ENCODE results near the gene ACVR1.
"Not testable (repeated sequence)": the region's sequence is repeated elsewhere in the genome, so short reads cannot be mapped to it uniquely, and the experiment has no call there.

ACVR1 gene

GRCh38 chr2:157759855-157760254 is 116.3 kb downstream of the ACVR1 start:
- DNase-seq (ENCODE audit: low spot score), result no peak

DNA sequence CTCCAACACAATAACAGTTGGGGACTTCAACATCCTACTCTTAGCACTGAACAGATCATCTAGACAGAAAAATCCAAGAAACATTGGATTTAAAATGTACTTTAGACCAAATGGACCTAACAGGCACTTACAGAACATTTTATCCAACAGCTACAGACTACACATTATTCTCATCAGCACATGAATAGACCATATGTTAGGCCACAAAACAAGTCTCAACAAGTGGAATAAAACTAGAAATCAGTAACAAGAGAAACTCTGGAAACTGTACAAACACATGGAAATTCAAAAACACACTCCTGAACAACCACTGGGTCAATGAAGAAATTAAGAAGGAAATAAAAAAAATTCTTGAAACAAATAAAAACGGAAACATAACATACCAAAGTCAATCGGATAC is 117.5 kb downstream of the ACVR1 start:
- no peak for DNase-seq (ENCODE audit: low spot score)

- no peak for DNase-seq (ENCODE audit: low spot score)
Measured at GRCh38 chr2:157757500-157757899, 118.6 kb downstream of the ACVR1 start.

GRCh38 chr2:157756447-157756846 is 119.7 kb downstream of the ACVR1 start:
- DNase-seq (ENCODE audit: low spot score), result not testable (repeated sequence)

- no peak for DNase-seq (ENCODE audit: low spot score)
Measured at GRCh38 chr2:157751462-157752058, 124.6 kb downstream of the ACVR1 start.

DNA sequence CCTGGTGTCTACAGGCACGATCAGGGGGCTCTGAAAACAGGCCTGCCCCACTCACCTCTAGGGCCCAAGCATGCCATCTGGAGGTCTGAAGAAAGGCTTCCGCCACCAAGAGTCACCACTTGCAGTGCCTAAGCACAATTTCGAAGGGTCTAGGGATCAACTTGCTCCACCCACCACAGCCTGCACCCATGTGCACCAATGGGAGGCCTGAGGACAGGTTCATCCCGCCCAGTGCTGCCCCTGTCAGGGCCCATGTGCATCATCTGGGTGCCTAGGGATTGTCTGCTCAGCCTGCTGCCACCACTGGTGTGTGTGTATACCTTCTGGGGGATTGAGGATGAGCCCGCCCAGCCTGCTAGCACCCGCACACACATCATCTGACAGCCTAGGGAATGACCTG is 126.4 kb downstream of the ACVR1 start:
- no peak for DNase-seq (ENCODE audit: low spot score)

- no peak for DNase-seq (ENCODE audit: low spot score)
Measured at GRCh38 chr2:157748371-157749142, 127.6 kb downstream of the ACVR1 start.

GRCh38 chr2:157747695-157748370 is 128.3 kb downstream of the ACVR1 start:
- no peak for DNase-seq (ENCODE audit: low spot score)

- no peak for DNase-seq (ENCODE audit: low spot score)
Measured at GRCh38 chr2:157747280-157747679, 128.8 kb downstream of the ACVR1 start.

- no peak for DNase-seq (ENCODE audit: low spot score)
Measured at GRCh38 chr2:157746234-157746950, 129.7 kb downstream of the ACVR1 start.

DNA sequence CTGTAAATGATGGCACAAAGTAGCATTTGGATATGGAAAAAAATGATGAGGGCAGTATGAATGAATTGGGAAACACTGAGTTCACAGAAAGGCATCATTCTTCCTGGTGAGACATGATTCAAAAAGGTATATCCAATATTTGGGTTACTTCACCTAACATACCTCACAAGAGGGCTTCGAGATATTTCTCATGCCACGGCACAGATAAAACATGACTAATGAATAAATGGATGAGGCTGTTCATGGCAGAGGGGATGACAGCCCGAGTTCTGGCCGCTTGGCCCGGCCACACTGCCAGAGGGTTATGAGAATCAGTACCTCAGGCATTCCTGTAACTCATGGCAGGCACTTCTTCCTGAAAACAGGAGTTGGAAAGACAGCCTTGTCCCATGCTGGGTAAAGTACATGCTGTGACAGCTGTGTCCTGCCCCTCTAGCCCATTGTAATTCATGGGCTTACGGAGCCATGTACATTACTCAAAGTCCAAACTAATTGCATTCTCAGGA is 131.5 kb downstream of the ACVR1 start:
- no peak for DNase-seq (ENCODE audit: low spot score)

GRCh38 chr2:157743051-157743450 is 133.1 kb downstream of the ACVR1 start:
- no peak for DNase-seq (ENCODE audit: low spot score)

GRCh38 chr2:157741819-157742484 is 134.2 kb downstream of the ACVR1 start:
- DNase-seq (ENCODE audit: low spot score), result no peak

- DNase-seq (ENCODE audit: low spot score), result no peak
Measured at GRCh38 chr2:157737656-157738055, 138.5 kb downstream of the ACVR1 start.

DNA sequence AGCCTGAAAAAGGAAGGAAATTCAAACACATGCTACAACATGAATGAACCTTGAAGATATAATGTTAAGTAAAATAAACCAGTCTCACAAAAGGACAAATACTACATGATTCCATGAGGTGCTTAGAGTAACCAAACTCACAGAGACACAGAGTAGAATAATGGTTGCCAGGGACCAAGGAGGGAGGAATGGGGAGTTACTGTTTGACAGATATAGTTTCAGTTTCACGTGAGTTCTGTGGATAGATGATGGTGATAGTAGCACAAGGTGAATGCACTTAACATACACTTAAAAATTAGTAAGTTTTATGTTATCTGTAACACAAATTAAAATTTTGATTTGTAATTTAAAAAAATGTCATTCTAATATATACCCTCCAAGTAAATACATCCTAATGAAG is 140.6 kb downstream of the ACVR1 start:
- no peak for DNase-seq (ENCODE audit: low spot score)

DNA sequence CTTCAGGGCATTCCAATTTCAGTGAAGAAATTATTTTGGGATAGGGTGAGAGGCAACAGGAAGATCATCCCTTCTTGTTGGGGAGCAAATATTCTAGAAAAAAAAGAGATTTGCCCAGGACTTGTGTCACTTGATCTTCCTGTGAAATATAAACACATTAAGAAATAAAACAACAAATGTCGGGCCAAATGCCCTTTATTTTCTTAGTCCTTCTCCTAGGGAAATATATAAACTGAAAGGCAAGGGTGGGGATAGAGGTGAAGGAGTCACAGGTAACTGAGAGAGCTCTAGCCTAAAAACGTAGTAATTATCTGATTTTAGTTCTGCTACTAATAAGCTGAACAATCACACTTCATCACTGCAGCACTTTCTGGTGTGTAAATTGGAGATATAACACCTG is 142.9 kb downstream of the ACVR1 start:
- no peak for DNase-seq (ENCODE audit: low spot score)

DNA sequence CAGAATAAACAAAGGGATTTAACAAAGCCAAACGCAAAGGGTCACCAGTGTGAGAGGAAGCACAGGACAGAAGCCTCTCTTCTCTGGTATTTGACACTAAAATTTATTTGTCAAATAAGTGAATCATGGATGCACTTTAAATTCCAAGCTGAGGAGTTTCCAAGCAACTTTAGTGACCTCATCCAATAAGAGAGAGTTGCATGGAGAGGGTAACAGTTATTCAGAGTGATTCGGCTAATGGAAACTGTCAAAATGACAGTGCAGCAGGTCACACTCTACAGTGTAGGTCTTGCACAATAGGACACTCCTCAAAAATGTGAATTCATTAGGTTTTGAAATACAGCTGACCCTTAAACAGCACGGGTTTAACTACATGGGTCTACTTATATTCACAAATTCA is 143.5 kb downstream of the ACVR1 start:
- DNase-seq (ENCODE audit: low spot score), result no peak

GRCh38 chr2:157727693-157728092 is 148.4 kb downstream of the ACVR1 start:
- DNase-seq (ENCODE audit: low spot score), result no peak

DNA sequence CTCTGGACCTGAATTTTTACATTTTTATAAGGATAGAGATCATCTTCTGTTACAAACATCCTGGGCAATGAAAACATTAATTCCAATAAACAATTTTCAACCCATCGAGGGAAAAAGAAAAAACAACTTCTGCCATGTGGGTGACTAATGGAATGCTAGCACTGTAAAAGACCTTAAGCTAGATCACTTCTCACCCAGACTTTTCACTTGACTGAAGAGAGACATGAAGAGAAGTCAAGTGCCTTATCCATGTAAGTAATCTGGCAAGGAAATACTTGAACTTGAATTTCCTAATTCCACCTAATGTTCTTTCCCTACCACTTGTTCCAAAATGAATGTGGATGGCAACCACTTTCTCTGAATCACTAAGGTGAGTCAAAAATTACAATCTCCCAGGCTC is 149.2 kb downstream of the ACVR1 start:
- no peak for DNase-seq (ENCODE audit: low spot score)

DNA sequence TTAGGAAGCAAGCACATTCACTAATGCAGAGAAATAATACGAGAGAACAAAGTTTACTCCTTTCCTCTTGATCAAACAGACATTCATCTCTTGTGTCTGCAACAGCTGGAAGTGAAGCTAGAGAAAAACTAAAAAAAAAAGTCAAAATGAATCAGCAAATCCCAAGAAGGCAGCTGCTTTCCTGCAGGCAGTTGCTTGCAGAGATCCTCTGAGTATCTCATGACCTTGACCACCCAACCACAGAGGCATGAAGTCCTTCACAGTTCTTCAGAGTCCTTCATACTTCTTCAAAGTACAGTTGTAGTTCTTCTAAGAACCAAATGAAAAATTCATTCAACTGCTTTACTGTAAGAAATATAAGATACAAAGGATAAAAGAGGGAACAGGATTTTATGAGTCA is 150.3 kb downstream of the ACVR1 start:
- no peak for DNase-seq (ENCODE audit: low spot score)

DNA sequence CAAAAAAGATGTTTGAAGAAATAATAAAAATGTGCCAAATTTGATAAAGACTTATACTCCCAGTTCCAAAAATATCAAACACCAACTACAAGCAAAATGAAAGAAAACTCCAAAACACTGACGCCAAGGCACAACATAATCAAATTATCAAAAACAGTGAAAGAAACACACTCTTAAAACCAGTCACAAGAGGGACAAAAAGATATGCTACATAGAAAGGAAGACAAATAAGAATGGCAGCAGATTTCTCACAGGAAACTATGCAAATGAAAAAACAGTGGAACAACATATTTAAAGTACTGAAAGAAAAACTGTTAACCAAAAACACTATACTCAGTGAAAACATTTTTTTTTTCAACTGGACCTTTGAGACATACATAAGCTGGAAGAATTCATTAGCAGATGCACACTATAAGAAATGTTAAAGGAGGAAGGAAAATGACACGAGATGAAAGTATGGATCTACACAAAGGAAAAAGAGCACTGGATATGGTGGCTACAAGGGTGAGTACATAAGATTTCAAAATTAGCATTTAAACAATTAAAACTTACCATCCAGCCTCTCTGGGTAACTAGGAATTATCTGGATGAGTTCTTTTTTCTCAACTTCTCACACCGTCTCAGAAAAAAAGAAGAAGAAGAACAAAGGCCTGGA is 153.4 kb downstream of the ACVR1 start:
- no peak for DNase-seq (ENCODE audit: low spot score)
